ENCODE measurements around the gene SV2C. TPM values are rescaled to one million over a fixed set of nuclear protein-coding genes. Genes with fewer than 3 reads are reported as not detected.

Gene SV2C
- total RNA-seq, 1 donor from 2014 or later, result 0.18 TPM

- H3K27me3 Mint-ChIP-seq (ENCODE audit: low read depth), result peaks cover 58% of the 10 kb centered on the region
- H3K4me1 Mint-ChIP-seq, result peaks cover 5% of the 10 kb centered on the region
- no peaks in the 10 kb centered on the region for H3K9me3 Mint-ChIP-seq
- H3K27ac Mint-ChIP-seq, result no peak overlapping the region
- TF ChIP-seq CTCF (IDR thresholded peaks at IDR 0.05; ENCODE audit: unreplicated experiment), result no peak
- H3K36me3 Mint-ChIP-seq, result no peaks in the 10 kb centered on the region
- no peak for DNase-seq (ENCODE audit: low spot score in 2 of 2, unreplicated experiment in 2 of 2)
- no peak overlapping the region for H3K4me3 Mint-ChIP-seq
Observed at GRCh38 chr5:76134003-76134402, 50.8 kb downstream of the SV2C start.

GRCh38 chr5:76134646-76135045 lies 51.5 kb downstream of the SV2C start:
- Mint-ChIP-seq H3K27ac (no peak overlapping the region), H3K36me3 (no peaks in the 10 kb centered on the region), H3K4me3 (no peak overlapping the region), H3K27me3 (ENCODE audit: low read depth) (peaks cover 60% of the 10 kb centered on the region), H3K9me3 (no peaks in the 10 kb centered on the region), H3K4me1 (peaks cover 5% of the 10 kb centered on the region)
- DNase-seq (ENCODE audit: low spot score in 2 of 2, unreplicated experiment in 2 of 2), result no peak
- TF ChIP-seq CTCF (IDR thresholded peaks at IDR 0.05; ENCODE audit: unreplicated experiment), result no peak

- Mint-ChIP-seq H3K36me3 (no peaks in the 10 kb centered on the region), H3K4me3 (no peak overlapping the region), H3K27ac (no peak overlapping the region), H3K9me3 (no peaks in the 10 kb centered on the region), H3K4me1 (peaks cover 5% of the 10 kb centered on the region), H3K27me3 (ENCODE audit: low read depth) (peaks cover 47% of the 10 kb centered on the region)
- no peak for TF ChIP-seq CTCF (IDR thresholded peaks at IDR 0.05; ENCODE audit: unreplicated experiment)
- DNase-seq (ENCODE audit: low spot score in 2 of 2, unreplicated experiment in 2 of 2), result no peak
Observed at GRCh38 chr5:76137887-76138542, 54.8 kb downstream of the SV2C start.

- Mint-ChIP-seq H3K36me3 (no peaks in the 10 kb centered on the region), H3K9me3 (no peaks in the 10 kb centered on the region), H3K4me1 (peaks cover 3% of the 10 kb centered on the region), H3K27ac (no peak overlapping the region), H3K4me3 (no peak overlapping the region), H3K27me3 (ENCODE audit: low read depth) (peaks cover 7% of the 10 kb centered on the region)
- no peak for DNase-seq (ENCODE audit: low spot score in 2 of 2, unreplicated experiment in 2 of 2)
- TF ChIP-seq CTCF (IDR thresholded peaks at IDR 0.05; ENCODE audit: unreplicated experiment), result no peak
Observed at GRCh38 chr5:76143884-76144283, 60.7 kb downstream of the SV2C start.

- Mint-ChIP-seq H3K36me3 (no peaks in the 10 kb centered on the region), H3K4me3 (no peak overlapping the region), H3K27ac (no peak overlapping the region), H3K27me3 (ENCODE audit: low read depth) (peaks cover 3% of the 10 kb centered on the region), H3K9me3 (no peaks in the 10 kb centered on the region), H3K4me1 (peaks cover 3% of the 10 kb centered on the region)
- TF ChIP-seq CTCF (IDR thresholded peaks at IDR 0.05; ENCODE audit: unreplicated experiment), result no peak
- DNase-seq (ENCODE audit: low spot score in 2 of 2, unreplicated experiment in 2 of 2), result no peak
Observed at GRCh38 chr5:76144513-76145274, 61.5 kb downstream of the SV2C start.
